CD4-positive, alpha-beta T cell (primary cell): Measurements from ENCODE around the gene NFU1. TPM values are rescaled to one million over a fixed set of nuclear protein-coding genes. Genes with fewer than 3 reads are reported as not detected.

Experiments
- ATAC-seq: fragments of 200-7000 bp; cut with Tn5 transposase; one replicate; pipeline ENCODE4 v1.10.0; 2022; ENCODE audit warnings: mild to moderate bottlenecking; ENCODE audit not compliant: poor library complexity
- CTCF ChIA-PET: fragments of 350-600 bp; sonication (Branson Sonifier 250); formaldehyde crosslinking; loops from one replicate; lab custom pipeline; 2021; ENCODE audit warnings: antibody characterized with exemption, inconsistent platforms; lab: Charles Lee
- POLR2A ChIA-PET: fragments of 350-600 bp; sonication (Branson Sonifier 250); formaldehyde crosslinking; loops from one replicate; lab custom pipeline; 2021; ENCODE audit warnings: antibody characterized with exemption, inconsistent platforms; lab: Charles Lee
- DNase-seq, 14 experiments: peaks; one replicate each; pipeline ENCODE4 v3.0.0-alpha.2; 2013 to 2020; ENCODE audit warnings: mixed read lengths in 2 of 14
- H3K27ac ChIP-seq, 2 donors: one replicate each; pipeline versions ENCODE4 v1.5.1 to v1.7.0; 2013; ENCODE audit warnings: low read length in 2 of 2, low read depth in 1 of 2, mild to moderate bottlenecking in 1 of 2
- H3K27me3 ChIP-seq, 2 experiments: 1 replicate in 1 of 2; 2 replicates in 1 of 2; pipeline versions ENCODE4 v1.6.1 to v1.7.0; 2013; ENCODE audit warnings: low read length in 2 of 2, control low read depth in 1 of 2, mild to moderate bottlenecking in 1 of 2, moderate library complexity in 1 of 2; ENCODE audit not compliant: insufficient read depth in 2 of 2, control insufficient read depth in 1 of 2
- H3K36me3 ChIP-seq: one replicate; pipeline ENCODE4 v1.6.1; 2013; ENCODE audit warnings: low read length, control low read depth; ENCODE audit not compliant: insufficient read depth
- H3K4me1 ChIP-seq: one replicate; pipeline ENCODE4 v1.6.1; 2013; ENCODE audit warnings: low read length, control low read depth; ENCODE audit not compliant: insufficient read depth
- H3K4me3 ChIP-seq: one replicate; pipeline ENCODE4 v1.5.1; 2013; ENCODE audit warnings: mild to moderate bottlenecking, low read length, moderate library complexity
- H3K9me3 ChIP-seq, 2 experiments: 1 replicate in 1 of 2; 2 replicates in 1 of 2; pipeline versions ENCODE4 v1.6.1 to v1.7.0; 2013; ENCODE audit warnings: low read length in 2 of 2, mild to moderate bottlenecking in 2 of 2, control low read depth in 1 of 2, moderate library complexity in 1 of 2; ENCODE audit not compliant: control insufficient read depth in 1 of 2, insufficient read depth in 1 of 2
- H3K27ac Mint-ChIP-seq: one replicate; pipeline ENCODE4 v1.8.0; 2020; ENCODE audit warnings: mixed read lengths
- H3K27me3 Mint-ChIP-seq: one replicate; pipeline ENCODE4 v1.8.0; 2021; ENCODE audit warnings: mixed read lengths
- H3K36me3 Mint-ChIP-seq: one replicate; pipeline ENCODE4 v1.8.0; 2021; ENCODE audit warnings: low read depth, mixed read lengths
- H3K4me1 Mint-ChIP-seq: one replicate; pipeline ENCODE4 v1.8.0; 2021; ENCODE audit warnings: low read depth, mixed read lengths
- H3K4me3 Mint-ChIP-seq: one replicate; pipeline ENCODE4 v1.8.0; 2020; ENCODE audit warnings: mild to moderate bottlenecking, mixed read lengths
- H3K9me3 Mint-ChIP-seq: one replicate; pipeline ENCODE4 v1.8.0; 2020; ENCODE audit warnings: mixed read lengths
- intact Hi-C, 2 experiments: fragments of 100-400 bp; cut with DNase I in 1 of 2; cut with micrococcal nuclease in 1 of 2; formaldehyde crosslinking; loops; one replicate each; pipeline versions ENCODE4 v1.15.1 to v1.9.0; 2023 to 2025; cut with DNase I, micrococcal nuclease
- total RNA-seq, 174 experiments: library from RNA in 2 of 174; stranded (reverse) in 2 of 174; gene quantifications; one replicate each; pipeline ENCODE4 v1.2.3 and lab custom pipeline; 2021 to 2026
- TF ChIP-seq, protein P1 (sequence below): fragments of 200-600 bp; IDR thresholded peaks from one replicate; pipeline ENCODE4 v1.8.0; 2022; ENCODE audit warnings: antibody characterized with exemption, mild to moderate bottlenecking

NFU1 gene
- total RNA-seq, 2 experiments from 2014 or later, result 18.5 to 22.2 TPM

DNA sequence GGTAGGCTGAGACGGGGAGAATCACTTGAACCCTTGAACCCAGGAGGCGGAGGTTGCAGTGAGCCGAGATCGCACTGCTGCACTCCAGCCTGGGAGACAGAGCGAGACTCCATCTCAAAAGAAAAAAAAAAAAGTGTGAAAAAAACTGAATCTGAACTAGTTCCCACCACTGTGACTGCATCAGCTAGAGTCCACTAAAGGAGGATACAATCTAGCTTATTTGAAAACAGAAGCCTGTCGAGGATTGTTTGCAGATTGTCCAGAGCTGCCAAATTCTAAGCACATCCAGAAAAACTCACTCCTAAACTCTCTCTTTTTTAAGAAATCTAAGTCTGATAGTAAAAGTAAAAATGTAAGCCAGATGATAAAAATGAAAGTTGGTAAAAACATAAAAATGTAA is 60.8 kb downstream of the NFU1 start:
- intact Hi-C loops, result no loop called here
- H3K9me3 ChIP-seq, result no peaks in the 10 kb centered on the region
- no peak for ATAC-seq
- Mint-ChIP-seq H3K4me3 (no peak overlapping the region), H3K27ac (no peak overlapping the region), H3K27me3 (no peaks in the 10 kb centered on the region), H3K9me3 (no peaks in the 10 kb centered on the region), H3K4me1 (peaks cover 19% of the 10 kb centered on the region), H3K36me3 (peaks cover 43% of the 10 kb centered on the region)
- no peaks in the 10 kb centered on the region for H3K27me3 ChIP-seq
- H3K4me3 ChIP-seq, result no peak overlapping the region
- no peak for DNase-seq
- CTCF ChIA-PET, result interaction anchor here (1.1 to 1.7 kb wide), 2 partner anchors 12 to 56 kb away, joined by 3 to 5 read pairs; no protein-coding TSS in a partner anchor
- H3K36me3 ChIP-seq, result peaks cover 13% of the 10 kb centered on the region
- POLR2A ChIA-PET, result interaction anchor here (0.8 kb wide), 1 partner anchor 61 kb away, joined by 3 read pairs; the partner anchor contains the start of gene NFU1
- peaks cover 5% of the 10 kb centered on the region for H3K4me1 ChIP-seq
- TF ChIP-seq, protein P1, sequence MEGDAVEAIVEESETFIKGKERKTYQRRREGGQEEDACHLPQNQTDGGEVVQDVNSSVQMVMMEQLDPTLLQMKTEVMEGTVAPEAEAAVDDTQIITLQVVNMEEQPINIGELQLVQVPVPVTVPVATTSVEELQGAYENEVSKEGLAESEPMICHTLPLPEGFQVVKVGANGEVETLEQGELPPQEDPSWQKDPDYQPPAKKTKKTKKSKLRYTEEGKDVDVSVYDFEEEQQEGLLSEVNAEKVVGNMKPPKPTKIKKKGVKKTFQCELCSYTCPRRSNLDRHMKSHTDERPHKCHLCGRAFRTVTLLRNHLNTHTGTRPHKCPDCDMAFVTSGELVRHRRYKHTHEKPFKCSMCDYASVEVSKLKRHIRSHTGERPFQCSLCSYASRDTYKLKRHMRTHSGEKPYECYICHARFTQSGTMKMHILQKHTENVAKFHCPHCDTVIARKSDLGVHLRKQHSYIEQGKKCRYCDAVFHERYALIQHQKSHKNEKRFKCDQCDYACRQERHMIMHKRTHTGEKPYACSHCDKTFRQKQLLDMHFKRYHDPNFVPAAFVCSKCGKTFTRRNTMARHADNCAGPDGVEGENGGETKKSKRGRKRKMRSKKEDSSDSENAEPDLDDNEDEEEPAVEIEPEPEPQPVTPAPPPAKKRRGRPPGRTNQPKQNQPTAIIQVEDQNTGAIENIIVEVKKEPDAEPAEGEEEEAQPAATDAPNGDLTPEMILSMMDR, result no peak
- H3K27ac ChIP-seq, result no peak overlapping the region

DNA sequence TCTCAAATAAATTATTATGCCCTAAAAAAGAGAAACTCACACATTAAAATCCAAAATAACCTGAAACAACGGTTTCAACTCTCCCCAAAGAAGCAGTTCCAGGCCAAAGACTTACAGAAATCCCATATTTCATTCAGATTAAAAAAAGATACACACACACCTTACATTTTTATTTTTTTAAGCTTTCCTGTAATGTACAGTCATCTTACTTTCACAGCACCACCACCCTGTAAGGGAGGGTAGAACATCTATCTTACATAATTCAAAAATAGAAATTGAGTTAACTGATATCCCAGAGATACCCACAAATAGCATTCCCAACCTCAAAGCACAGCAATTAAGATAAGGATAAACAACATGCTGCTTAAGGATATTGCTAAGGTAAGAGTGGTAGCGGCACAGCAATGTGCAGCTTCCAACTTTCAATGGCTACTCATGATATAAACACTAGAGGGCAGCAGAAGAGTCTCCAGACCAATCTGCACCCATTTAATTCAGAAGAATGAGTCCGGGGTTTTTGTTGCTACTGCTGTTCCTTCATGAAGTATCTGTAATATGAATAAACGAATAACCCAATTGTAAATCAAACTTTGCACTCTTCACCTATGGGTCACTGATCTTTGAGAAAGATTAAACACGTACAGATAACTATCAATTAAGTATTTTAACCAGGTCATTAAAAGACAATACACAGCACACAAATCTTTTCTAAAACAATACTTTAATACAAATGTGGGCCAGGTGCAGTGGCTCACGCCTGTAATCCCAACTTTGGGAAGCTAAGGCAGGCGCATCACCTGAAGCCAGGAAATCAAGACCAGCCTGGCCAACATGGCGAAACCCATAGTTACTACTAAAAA is 61.5 kb downstream of the NFU1 start:
- no peak overlapping the region for H3K27ac ChIP-seq
- TF ChIP-seq, protein P1, result peak; percentile 56
- intact Hi-C loops, result no loop called here
- Mint-ChIP-seq H3K4me1 (peaks cover 16% of the 10 kb centered on the region), H3K4me3 (no peak overlapping the region), H3K36me3 (peaks cover 40% of the 10 kb centered on the region), H3K9me3 (no peaks in the 10 kb centered on the region), H3K27me3 (no peaks in the 10 kb centered on the region), H3K27ac (no peak overlapping the region)
- peaks cover 18% of the 10 kb centered on the region for H3K36me3 ChIP-seq
- H3K27me3 ChIP-seq, result no peaks in the 10 kb centered on the region
- CTCF ChIA-PET, result interaction anchor here (0.6 to 1.7 kb wide), 8 partner anchors 9 to 62 kb away, joined by 3 to 5 read pairs (median 5); partner anchors contain the start of gene NFU1
- ATAC-seq, result peak; percentile 54
- peaks cover 5% of the 10 kb centered on the region for H3K4me1 ChIP-seq
- no peaks in the 10 kb centered on the region for H3K9me3 ChIP-seq
- no peak overlapping the region for H3K4me3 ChIP-seq
- DNase-seq, result peak in 3 of 14 experiments; percentile 50 to 63 (median 51)
- POLR2A ChIA-PET, result interaction anchor here (0.6 to 0.8 kb wide), 2 partner anchors 62 to 248 kb away, joined by 3 read pairs; partner anchors contain the start of gene NFU1

DNA sequence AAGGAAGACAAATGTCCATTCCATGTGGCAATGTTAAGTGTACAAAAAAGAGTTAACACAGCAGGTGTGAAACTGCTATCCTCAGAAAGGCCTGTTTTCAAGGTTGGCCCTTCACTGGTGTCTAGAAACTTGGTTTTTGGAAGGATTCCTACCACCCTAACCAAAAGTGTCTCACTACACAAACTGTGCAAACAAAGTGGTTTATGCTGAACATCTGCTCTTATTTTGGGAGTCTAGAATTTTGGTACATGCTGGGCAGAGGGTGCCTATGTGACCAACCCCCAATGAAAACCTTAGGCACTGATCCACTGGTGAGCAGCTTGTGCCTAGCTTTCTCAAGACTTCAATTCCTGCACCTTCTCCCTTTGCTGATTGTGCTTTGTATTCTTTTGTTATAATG is 64.5 kb downstream of the NFU1 start:
- TF ChIP-seq, protein P1, result no peak
- Histone ChIP-seq H3K36me3 (peaks cover 47% of the 10 kb centered on the region), H3K4me3 (no peak overlapping the region), H3K4me1 (peaks cover 3% of the 10 kb centered on the region), H3K9me3 (no peaks in the 10 kb centered on the region), H3K27ac (no peak overlapping the region), H3K27me3 (no peaks in the 10 kb centered on the region)
- CTCF ChIA-PET, result no interaction called here
- H3K4me1 Mint-ChIP-seq, result peaks cover 7% of the 10 kb centered on the region
- POLR2A ChIA-PET, result no interaction called here
- no peaks in the 10 kb centered on the region for H3K9me3 Mint-ChIP-seq
- H3K27me3 Mint-ChIP-seq, result no peaks in the 10 kb centered on the region
- peaks cover 54% of the 10 kb centered on the region for H3K36me3 Mint-ChIP-seq
- intact Hi-C loops, result no loop called here
- H3K4me3 Mint-ChIP-seq, result no peak overlapping the region
- no peak for DNase-seq
- ATAC-seq, result no peak
- H3K27ac Mint-ChIP-seq, result no peak overlapping the region
